Measurements from ENCODE around the gene SIRPB2. TPM values are rescaled to one million over a fixed set of nuclear protein-coding genes. Genes with fewer than 3 reads are reported as not detected.

Gene SIRPB2
- total RNA-seq, 1 donor from 2014 or later = not detected

GRCh38 chr20:1494436-1494835, 3.2 kb upstream of the SIRPB2 start:
- no peaks in the 10 kb centered on the region for H3K36me3 Mint-ChIP-seq (ENCODE audit: unreplicated experiment)
- H3K27me3 Mint-ChIP-seq (ENCODE audit: unreplicated experiment) = peaks cover 1% of the 10 kb centered on the region
- no peak overlapping the region for H3K4me3 Mint-ChIP-seq (ENCODE audit: unreplicated experiment)
- no peak for TF ChIP-seq CTCF (IDR thresholded peaks at IDR 0.05; ENCODE audit: partially characterized antibody, unreplicated experiment)
- no peak for DNase-seq
- no peaks in the 10 kb centered on the region for H3K4me1 Mint-ChIP-seq (ENCODE audit: low read depth, unreplicated experiment)
- no peak overlapping the region for H3K27ac Mint-ChIP-seq (ENCODE audit: unreplicated experiment)
- H3K9me3 Mint-ChIP-seq (ENCODE audit: unreplicated experiment) = no peaks in the 10 kb centered on the region

GRCh38 chr20:1493536-1493935, 2.3 kb upstream of the SIRPB2 start:
- Mint-ChIP-seq H3K4me3 (ENCODE audit: unreplicated experiment) (no peak overlapping the region), H3K27ac (ENCODE audit: unreplicated experiment) (no peak overlapping the region), H3K36me3 (ENCODE audit: unreplicated experiment) (no peaks in the 10 kb centered on the region), H3K4me1 (ENCODE audit: low read depth, unreplicated experiment) (no peaks in the 10 kb centered on the region), H3K27me3 (ENCODE audit: unreplicated experiment) (peaks cover 1% of the 10 kb centered on the region), H3K9me3 (ENCODE audit: unreplicated experiment) (no peaks in the 10 kb centered on the region)
- DNase-seq = no peak
- TF ChIP-seq CTCF (IDR thresholded peaks at IDR 0.05; ENCODE audit: partially characterized antibody, unreplicated experiment) = no peak

GRCh38 chr20:1491860-1492642, 831 bp upstream of the SIRPB2 start:
- no peak for TF ChIP-seq CTCF (IDR thresholded peaks at IDR 0.05; ENCODE audit: partially characterized antibody, unreplicated experiment)
- Mint-ChIP-seq H3K27ac (ENCODE audit: unreplicated experiment) (no peak overlapping the region), H3K4me3 (ENCODE audit: unreplicated experiment) (no peak overlapping the region), H3K4me1 (ENCODE audit: low read depth, unreplicated experiment) (no peaks in the 10 kb centered on the region), H3K9me3 (ENCODE audit: unreplicated experiment) (no peaks in the 10 kb centered on the region), H3K27me3 (ENCODE audit: unreplicated experiment) (peaks cover 1% of the 10 kb centered on the region), H3K36me3 (ENCODE audit: unreplicated experiment) (no peaks in the 10 kb centered on the region)
- no peak for DNase-seq

- H3K27ac Mint-ChIP-seq (ENCODE audit: unreplicated experiment) = no peak overlapping the region
- DNase-seq = no peak
- TF ChIP-seq CTCF (IDR thresholded peaks at IDR 0.05; ENCODE audit: partially characterized antibody, unreplicated experiment) = no peak
- H3K9me3 Mint-ChIP-seq (ENCODE audit: unreplicated experiment) = no peaks in the 10 kb centered on the region
- H3K4me3 Mint-ChIP-seq (ENCODE audit: unreplicated experiment) = no peak overlapping the region
- H3K36me3 Mint-ChIP-seq (ENCODE audit: unreplicated experiment) = no peaks in the 10 kb centered on the region
- no peaks in the 10 kb centered on the region for H3K4me1 Mint-ChIP-seq (ENCODE audit: low read depth, unreplicated experiment)
- H3K27me3 Mint-ChIP-seq (ENCODE audit: unreplicated experiment) = peaks cover 1% of the 10 kb centered on the region
Measured at GRCh38 chr20:1490643-1491195, 501 bp downstream of the SIRPB2 start.

- H3K27me3 Mint-ChIP-seq (ENCODE audit: unreplicated experiment) = peaks cover 1% of the 10 kb centered on the region
- no peaks in the 10 kb centered on the region for H3K9me3 Mint-ChIP-seq (ENCODE audit: unreplicated experiment)
- H3K4me1 Mint-ChIP-seq (ENCODE audit: low read depth, unreplicated experiment) = no peaks in the 10 kb centered on the region
- H3K27ac Mint-ChIP-seq (ENCODE audit: unreplicated experiment) = no peak overlapping the region
- no peak for DNase-seq
- no peaks in the 10 kb centered on the region for H3K36me3 Mint-ChIP-seq (ENCODE audit: unreplicated experiment)
- no peak for TF ChIP-seq CTCF (IDR thresholded peaks at IDR 0.05; ENCODE audit: partially characterized antibody, unreplicated experiment)
- H3K4me3 Mint-ChIP-seq (ENCODE audit: unreplicated experiment) = no peak overlapping the region
Measured at GRCh38 chr20:1489764-1490436, 1.3 kb downstream of the SIRPB2 start.

Measured in glutamatergic neuron (in vitro differentiated cells).